Pons (tissue), 1 donor: ENCODE results near the gene HSDL2.
"Not testable (repeated sequence)": the region's sequence is repeated elsewhere in the genome, so short reads cannot be mapped to it uniquely, and the experiment has no call there.

Source experiments
- DNase-seq: peaks from one replicate; pipeline ENCODE4 v3.0.0-alpha.2; 2016; ENCODE audit warnings: low spot score

HSDL2 gene

DNA sequence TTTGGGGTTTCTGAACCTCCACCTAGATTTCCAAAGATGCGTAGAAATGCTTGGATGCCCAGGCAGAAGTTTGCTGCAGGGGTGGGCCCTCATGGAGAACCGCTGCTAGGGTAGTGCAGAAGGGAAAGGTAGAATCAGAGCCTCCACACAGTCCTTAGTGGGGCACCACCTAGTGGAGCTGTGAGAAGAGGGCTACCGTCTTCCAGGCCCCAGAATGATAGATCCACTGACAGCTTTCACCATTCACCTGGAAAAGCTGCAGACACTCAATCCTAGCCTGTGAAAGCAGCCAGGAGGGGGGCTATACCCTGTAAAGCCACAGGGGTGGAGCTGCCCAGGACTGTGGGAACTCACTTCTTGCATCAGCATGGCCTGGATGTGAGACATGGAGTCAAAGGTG lies 13.3 kb upstream of the HSDL2 start:
- DNase-seq = no peak

- DNase-seq = no peak
These were observed 12.4 kb upstream of the HSDL2 start for GRCh38 chr9:112367465-112367864.

DNA sequence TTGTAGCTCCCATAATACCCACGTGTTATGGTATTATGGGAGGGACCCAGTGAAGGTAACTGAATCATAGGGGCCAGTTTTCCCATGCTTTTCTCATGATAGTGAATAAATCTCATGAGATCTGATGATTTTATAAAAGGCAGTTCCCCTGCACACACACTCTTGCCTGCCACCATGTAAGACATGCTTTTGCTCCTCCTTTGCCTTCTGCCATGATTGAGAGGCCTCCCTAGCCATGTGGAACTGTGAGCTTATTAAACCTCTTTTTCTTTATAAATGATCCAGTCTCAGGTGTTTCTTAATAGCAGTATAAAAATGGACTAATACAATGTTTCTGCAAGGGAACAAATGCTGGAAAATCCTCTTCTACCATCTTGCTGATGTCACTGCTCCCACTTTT lies 10.1 kb upstream of the HSDL2 start:
- DNase-seq = no peak

- no peak for DNase-seq
These were observed 8.8 kb upstream of the HSDL2 start for GRCh38 chr9:112371060-112371459.

- DNase-seq = not testable (repeated sequence)
These were observed 6.2 kb upstream of the HSDL2 start for GRCh38 chr9:112373666-112374065.

DNA sequence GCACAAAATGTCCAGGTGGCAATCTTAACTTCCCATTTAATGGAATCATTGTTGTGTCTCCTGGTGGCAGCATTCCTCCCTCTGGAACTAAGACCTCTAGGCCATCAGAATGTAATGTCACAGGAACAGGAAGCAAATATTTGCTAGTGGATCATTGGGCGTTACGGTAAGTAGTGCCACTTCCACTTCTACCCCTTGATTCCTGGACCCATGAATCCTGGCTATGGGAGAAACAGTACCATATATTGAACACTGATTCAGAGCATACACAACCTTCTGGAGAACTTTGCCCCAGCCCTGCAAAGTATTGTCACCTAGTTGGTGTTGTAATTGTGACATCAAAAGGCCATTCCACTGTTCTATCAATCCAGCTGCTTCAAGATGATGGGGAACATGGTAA lies 5.7 kb upstream of the HSDL2 start:
- not testable (repeated sequence) for DNase-seq

DNA sequence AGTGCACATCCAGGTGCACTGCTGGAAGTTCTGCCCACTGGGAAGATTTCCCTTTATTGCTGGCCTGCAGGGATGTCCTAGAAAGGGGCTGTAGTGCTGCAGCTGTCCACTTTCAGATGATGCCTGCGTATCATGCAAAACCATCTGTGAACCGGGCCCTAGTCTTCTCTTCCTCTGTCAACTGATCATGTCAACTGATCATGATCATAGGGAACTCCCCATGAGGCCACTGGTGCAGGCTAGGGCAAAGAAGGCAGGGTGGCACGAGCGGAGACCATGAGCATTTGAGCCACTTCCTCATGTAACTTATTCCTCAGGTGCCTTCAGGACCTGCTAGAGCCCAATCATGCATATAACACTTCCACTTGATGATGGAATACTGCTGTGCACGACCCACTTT lies 4.5 kb upstream of the HSDL2 start:
- DNase-seq = no peak

DNA sequence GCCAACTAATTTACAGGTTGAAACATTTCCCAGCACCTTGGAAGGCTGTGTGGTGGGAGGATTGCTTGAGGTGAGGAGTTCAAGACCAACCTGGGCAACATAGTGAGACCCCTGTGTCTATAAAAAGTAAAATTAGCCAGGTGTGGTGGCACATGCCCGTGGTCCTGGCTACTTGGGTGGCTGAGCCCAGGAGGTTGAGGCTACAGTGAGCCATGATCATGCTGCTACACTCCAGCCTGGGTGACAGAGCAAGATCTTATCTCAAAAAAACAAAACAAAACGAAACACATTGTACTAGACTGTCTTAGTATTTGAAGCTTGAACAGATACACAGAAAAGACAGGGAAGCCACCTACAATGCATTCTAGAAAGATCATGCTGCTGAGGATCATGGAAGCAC lies 2.8 kb upstream of the HSDL2 start:
- no peak for DNase-seq

- no peak for DNase-seq
These were observed 2.1 kb upstream of the HSDL2 start for GRCh38 chr9:112377684-112378327.

DNA sequence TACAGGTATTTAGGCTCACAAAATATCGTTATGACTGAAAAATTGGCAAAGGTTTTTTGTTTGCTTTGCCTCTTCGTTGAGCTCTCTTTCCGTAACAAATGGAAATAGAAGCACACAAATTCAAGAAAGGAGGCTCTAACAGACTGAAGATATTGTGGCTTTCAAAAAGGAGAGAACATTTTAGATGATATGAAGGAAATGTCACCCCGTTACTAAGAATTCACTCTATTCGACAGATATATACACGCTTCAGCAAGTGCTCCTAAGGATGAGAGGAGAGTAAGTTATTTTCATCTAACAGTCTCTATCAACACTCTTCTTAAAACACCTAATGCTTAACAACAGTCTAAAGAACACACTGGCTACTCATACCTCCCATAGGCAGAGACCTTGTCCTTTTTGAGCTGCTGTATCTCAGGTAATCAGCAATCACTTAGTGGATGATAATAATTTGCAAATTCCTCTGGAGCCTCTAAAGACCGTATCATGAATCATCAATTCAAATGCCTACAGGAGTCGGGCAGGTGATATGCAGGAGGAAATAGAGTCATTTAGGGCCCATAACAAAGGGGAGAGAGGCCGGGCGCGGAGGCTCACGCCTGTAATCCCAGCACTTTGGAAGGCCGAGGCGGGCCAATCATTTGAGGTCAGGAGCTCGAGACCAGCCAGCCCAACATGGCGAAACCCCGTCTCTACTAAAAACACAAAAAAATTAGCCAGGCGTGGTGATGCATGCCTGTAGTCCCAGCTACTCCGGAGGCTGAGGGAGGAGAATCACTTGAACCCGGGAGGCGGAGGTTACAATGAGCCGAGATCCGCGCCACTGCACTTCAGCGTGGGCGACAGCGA lies 1.4 kb upstream of the HSDL2 start:
- DNase-seq = no peak

GRCh38 chr9:112379177-112380101 lies 469 bp upstream of the HSDL2 start:
- DNase-seq = peak; percentile 98

GRCh38 chr9:112380825-112381221 lies 915 bp downstream of the HSDL2 start:
- DNase-seq = no peak

- no peak for DNase-seq
These were observed 2.2 kb downstream of the HSDL2 start for GRCh38 chr9:112382066-112382465.

GRCh38 chr9:112382501-112383364 lies 2.8 kb downstream of the HSDL2 start:
- DNase-seq = no peak

- no peak for DNase-seq
These were observed 4.3 kb downstream of the HSDL2 start for GRCh38 chr9:112384219-112384618.

- DNase-seq = no peak
These were observed 4.8 kb downstream of the HSDL2 start for GRCh38 chr9:112384690-112385089.

GRCh38 chr9:112387115-112387514 lies 7.2 kb downstream of the HSDL2 start:
- DNase-seq = no peak

GRCh38 chr9:112389897-112390296 lies 10.0 kb downstream of the HSDL2 start:
- not testable (repeated sequence) for DNase-seq

GRCh38 chr9:112391936-112392560 lies 12.1 kb downstream of the HSDL2 start:
- DNase-seq = not testable (repeated sequence)

- not testable (repeated sequence) for DNase-seq
These were observed 13.2 kb downstream of the HSDL2 start for GRCh38 chr9:112393146-112393545.

- no peak for DNase-seq
These were observed 16.5 kb downstream of the HSDL2 start for GRCh38 chr9:112396416-112396815.
